ENCODE measurements around the gene RTP3. TPM values are rescaled to one million over a fixed set of nuclear protein-coding genes. Genes with fewer than 3 reads are reported as not detected.

The RTP3 gene
- total RNA-seq, 1 donor from 2014 or later: not detected

GRCh38 chr3:46503200-46503874, 5.6 kb downstream of the RTP3 start:
- Mint-ChIP-seq H3K27me3 (ENCODE audit: low read depth) (no peaks in the 10 kb centered on the region), H3K27ac (no peak overlapping the region), H3K4me1 (peaks cover 21% of the 10 kb centered on the region), H3K9me3 (no peaks in the 10 kb centered on the region), H3K36me3 (no peaks in the 10 kb centered on the region), H3K4me3 (no peak overlapping the region)
- no peak for DNase-seq (ENCODE audit: low spot score in 2 of 2, unreplicated experiment in 2 of 2)
- no peak for TF ChIP-seq CTCF (IDR thresholded peaks at IDR 0.05; ENCODE audit: unreplicated experiment)

- H3K4me1 Mint-ChIP-seq: peaks cover 23% of the 10 kb centered on the region
- H3K27me3 Mint-ChIP-seq (ENCODE audit: low read depth): no peaks in the 10 kb centered on the region
- H3K9me3 Mint-ChIP-seq: no peaks in the 10 kb centered on the region
- no peak for DNase-seq (ENCODE audit: low spot score in 2 of 2, unreplicated experiment in 2 of 2)
- H3K4me3 Mint-ChIP-seq: no peak overlapping the region
- no peak for TF ChIP-seq CTCF (IDR thresholded peaks at IDR 0.05; ENCODE audit: unreplicated experiment)
- no peaks in the 10 kb centered on the region for H3K36me3 Mint-ChIP-seq
- no peak overlapping the region for H3K27ac Mint-ChIP-seq
Observed at GRCh38 chr3:46504789-46505188, 7.0 kb downstream of the RTP3 start.

GRCh38 chr3:46505953-46506352, 8.2 kb downstream of the RTP3 start:
- Mint-ChIP-seq H3K4me1 (peaks cover 19% of the 10 kb centered on the region), H3K4me3 (no peak overlapping the region), H3K27me3 (ENCODE audit: low read depth) (no peaks in the 10 kb centered on the region), H3K9me3 (no peaks in the 10 kb centered on the region), H3K36me3 (no peaks in the 10 kb centered on the region), H3K27ac (no peak overlapping the region)
- no peak for DNase-seq (ENCODE audit: low spot score in 2 of 2, unreplicated experiment in 2 of 2)
- TF ChIP-seq CTCF (IDR thresholded peaks at IDR 0.05; ENCODE audit: unreplicated experiment): no peak

GRCh38 chr3:46506526-46506925, 8.8 kb downstream of the RTP3 start:
- no peak overlapping the region for H3K27ac Mint-ChIP-seq
- no peak for DNase-seq (ENCODE audit: low spot score in 2 of 2, unreplicated experiment in 2 of 2)
- no peaks in the 10 kb centered on the region for H3K27me3 Mint-ChIP-seq (ENCODE audit: low read depth)
- no peak overlapping the region for H3K4me3 Mint-ChIP-seq
- H3K9me3 Mint-ChIP-seq: no peaks in the 10 kb centered on the region
- H3K36me3 Mint-ChIP-seq: no peaks in the 10 kb centered on the region
- peaks cover 16% of the 10 kb centered on the region for H3K4me1 Mint-ChIP-seq
- TF ChIP-seq CTCF (IDR thresholded peaks at IDR 0.05; ENCODE audit: unreplicated experiment): no peak

- no peaks in the 10 kb centered on the region for H3K9me3 Mint-ChIP-seq
- peak overlapping the region; percentile 11 for H3K27ac Mint-ChIP-seq
- peaks cover 28% of the 10 kb centered on the region for H3K4me1 Mint-ChIP-seq
- H3K36me3 Mint-ChIP-seq: no peaks in the 10 kb centered on the region
- H3K4me3 Mint-ChIP-seq: no peak overlapping the region
- H3K27me3 Mint-ChIP-seq (ENCODE audit: low read depth): no peaks in the 10 kb centered on the region
- TF ChIP-seq CTCF (IDR thresholded peaks at IDR 0.05; ENCODE audit: unreplicated experiment): no peak
- no peak for DNase-seq (ENCODE audit: low spot score in 2 of 2, unreplicated experiment in 2 of 2)
Observed at GRCh38 chr3:46508850-46509591, 11.2 kb downstream of the RTP3 start.

Data from mesothelial cell of epicardium (in vitro differentiated cells).